ENCODE data around the gene TAGLN3. TPM values are rescaled to one million over a fixed set of nuclear protein-coding genes. Genes with fewer than 3 reads are reported as not detected.

TAGLN3 gene
- total and polyA plus RNA-seq, 2 donors (not counting 3 experiments of a cell fraction or from before 2014, with no cell fraction given): not detected

DNA sequence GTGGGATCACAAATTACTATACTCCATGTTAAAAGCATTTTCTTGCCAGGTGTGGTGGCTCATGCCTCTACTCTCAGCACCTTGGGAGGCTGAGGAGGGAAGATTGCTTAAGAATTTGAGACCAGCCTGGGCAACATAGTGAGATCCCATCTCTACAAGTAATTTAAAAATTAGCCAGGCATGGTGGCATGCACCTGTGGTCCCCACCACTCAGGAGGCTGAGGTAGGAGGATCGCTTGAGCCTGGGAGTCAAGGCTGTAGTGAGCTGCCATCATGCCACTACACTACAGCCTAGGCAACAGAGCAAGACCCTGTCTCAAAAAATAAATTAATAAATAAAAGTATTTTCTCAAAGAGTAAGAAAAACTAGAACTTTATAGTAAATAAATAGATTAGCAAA, 42.8 kb upstream of the TAGLN3 start:
- H3K9ac ChIP-seq (replicated peaks; ENCODE audit: extremely low read depth, insufficient read depth, low read length): no peak overlapping the region

DNA sequence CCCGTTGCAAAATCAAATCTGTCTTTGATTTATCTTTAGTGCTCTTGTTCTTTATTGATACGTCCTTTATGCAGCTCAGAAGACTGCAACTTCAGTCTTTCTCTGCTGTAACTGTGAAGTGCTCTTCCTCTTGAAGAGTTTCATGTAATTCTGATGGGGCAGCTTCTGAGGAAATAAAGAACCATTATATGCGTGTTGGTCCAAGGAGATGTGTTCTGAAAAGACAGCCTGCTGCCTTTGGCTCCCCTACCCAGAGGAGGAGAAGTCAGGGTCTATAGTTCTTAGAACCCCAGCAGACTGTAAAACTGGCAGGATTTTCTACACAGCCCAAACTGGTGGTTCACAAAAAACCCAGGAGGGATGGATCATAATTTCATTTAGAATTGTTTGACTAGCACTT, 42.3 kb upstream of the TAGLN3 start:
- peaks cover 3 to 12% of the 10 kb centered on the region in 2 experiments for H3K36me3 ChIP-seq (ENCODE audit: control insufficient read depth in 2 of 2, extremely low read depth in 1 of 2, insufficient read depth in 2 of 2, low read length in 2 of 2)
- dilution Hi-C loops (cut with MboI; ENCODE audit: extremely low pct_ligation_motif_present, low sequenced_read_pairs) (no loop called here), intact Hi-C loops (cut with micrococcal nuclease) (no loop called here)
- DNase-seq (ENCODE audit: low read depth, low spot score) (no peak), FAIRE-seq (no peak)
- no peaks in the 10 kb centered on the region for H3K9me1 ChIP-seq (replicated peaks; ENCODE audit: control insufficient read depth, extremely low read depth, insufficient read depth, low read length)
- ChIA-PET CTCF (interaction anchor here (0.9 to 4.4 kb wide), 10 partner anchors 10 to 287 kb away, joined by 3 to 26 read pairs (median 4); no protein-coding TSS in a partner anchor), POLR2A (interaction anchor here (1.7 to 1.8 kb wide), 2 partner anchors 22 to 39 kb away, joined by 5 to 6 read pairs; partner anchors contain the start of gene ABHD10)
- H2AFZ ChIP-seq (ENCODE audit: low read depth, low read length): no peak overlapping the region
- H3K4me1 ChIP-seq (ENCODE audit: control insufficient read depth, extremely low read depth, insufficient read depth, low read length): peaks cover 28% of the 10 kb centered on the region
- H3K27ac ChIP-seq (ENCODE audit: insufficient read depth, low read depth, low read length): peak overlapping the region; percentile 51
- TF ChIP-seq JUN (IDR thresholded peaks at IDR 0.05; ENCODE audit: borderline replicate concordance, insufficient read depth, insufficient read length, low read depth): no peak
- H3K27me3 ChIP-seq (ENCODE audit: control insufficient read depth in 2 of 2, insufficient read depth in 2 of 2, low read length in 2 of 2): no peaks in the 10 kb centered on the region
- peak overlapping the region; percentile 24 for H3K9ac ChIP-seq (replicated peaks; ENCODE audit: extremely low read depth, insufficient read depth, low read length)
- no peaks in the 10 kb centered on the region for H4K20me1 ChIP-seq (replicated peaks; ENCODE audit: control insufficient read depth, extremely low read depth, insufficient read depth, low read length)
- no peak overlapping the region for H3K4me3 ChIP-seq (replicated peaks in 1 of 3; ENCODE audit: insufficient read depth in 1 of 3, low read depth in 1 of 3, low read length in 3 of 3)
- BruUV-seq (replicated peaks): TSS peak; percentile 94
- H3K9me3 ChIP-seq (replicated peaks; ENCODE audit: control insufficient read depth, insufficient read depth, low read length): no peaks in the 10 kb centered on the region
- H3K4me2 ChIP-seq (ENCODE audit: insufficient read depth, low read length): no peak overlapping the region
- H3K79me2 ChIP-seq (ENCODE audit: control insufficient read depth, insufficient read depth, low read length): no peaks in the 10 kb centered on the region

More for the DNA sequence above, 42.8 kb upstream of the TAGLN3 start:
- no peak for DNase-seq (ENCODE audit: low read depth, low spot score)
- CTCF ChIA-PET: interaction anchor here (1.0 to 4.4 kb wide), 3 partner anchors 11 to 239 kb away, joined by 3 to 26 read pairs (median 20); no protein-coding TSS in a partner anchor
- peaks cover 3 to 12% of the 10 kb centered on the region in 2 experiments for H3K36me3 ChIP-seq (ENCODE audit: control insufficient read depth in 2 of 2, extremely low read depth in 1 of 2, insufficient read depth in 2 of 2, low read length in 2 of 2)
- no peak overlapping the region for H2AFZ ChIP-seq (ENCODE audit: low read depth, low read length)
- H3K4me2 ChIP-seq (ENCODE audit: insufficient read depth, low read length): no peak overlapping the region
- TF ChIP-seq JUN (IDR thresholded peaks at IDR 0.05; ENCODE audit: borderline replicate concordance, insufficient read depth, insufficient read length, low read depth): no peak
- BruUV-seq (replicated peaks): no TSS peak
- H3K27me3 ChIP-seq (ENCODE audit: control insufficient read depth in 2 of 2, insufficient read depth in 2 of 2, low read length in 2 of 2): no peaks in the 10 kb centered on the region
- dilution Hi-C loops (cut with MboI; ENCODE audit: extremely low pct_ligation_motif_present, low sequenced_read_pairs): no loop called here
- POLR2A ChIA-PET: interaction anchor here (1.8 kb wide), 1 partner anchor 23 kb away, joined by 6 read pairs; the partner anchor contains the start of gene ABHD10
- H3K79me2 ChIP-seq (ENCODE audit: control insufficient read depth, insufficient read depth, low read length): no peaks in the 10 kb centered on the region
- peaks cover 28% of the 10 kb centered on the region for H3K4me1 ChIP-seq (ENCODE audit: control insufficient read depth, extremely low read depth, insufficient read depth, low read length)
- no peak overlapping the region for H3K4me3 ChIP-seq (replicated peaks in 1 of 3; ENCODE audit: insufficient read depth in 1 of 3, low read depth in 1 of 3, low read length in 3 of 3)
- no peaks in the 10 kb centered on the region for H3K9me3 ChIP-seq (replicated peaks; ENCODE audit: control insufficient read depth, insufficient read depth, low read length)
- FAIRE-seq: no peak
- intact Hi-C loops (cut with micrococcal nuclease): no loop called here
- no peak overlapping the region for H3K27ac ChIP-seq (ENCODE audit: insufficient read depth, low read depth, low read length)
- no peaks in the 10 kb centered on the region for H4K20me1 ChIP-seq (replicated peaks; ENCODE audit: control insufficient read depth, extremely low read depth, insufficient read depth, low read length)
- no peaks in the 10 kb centered on the region for H3K9me1 ChIP-seq (replicated peaks; ENCODE audit: control insufficient read depth, extremely low read depth, insufficient read depth, low read length)

Measured in endothelial cell of umbilical vein (primary cell).